GM20431 (cell line): ENCODE results near the gene TSFM.

Experiments
- in situ Hi-C: fragments of 300-500 bp; cut with MseI, MboI; formaldehyde crosslinking; loops from one replicate; pipeline ENCODE4 v1.15.0; 2020; ENCODE audit warnings: low sequenced_read_pairs; ENCODE audit not compliant: unreplicated experiment

TSFM gene

DNA sequence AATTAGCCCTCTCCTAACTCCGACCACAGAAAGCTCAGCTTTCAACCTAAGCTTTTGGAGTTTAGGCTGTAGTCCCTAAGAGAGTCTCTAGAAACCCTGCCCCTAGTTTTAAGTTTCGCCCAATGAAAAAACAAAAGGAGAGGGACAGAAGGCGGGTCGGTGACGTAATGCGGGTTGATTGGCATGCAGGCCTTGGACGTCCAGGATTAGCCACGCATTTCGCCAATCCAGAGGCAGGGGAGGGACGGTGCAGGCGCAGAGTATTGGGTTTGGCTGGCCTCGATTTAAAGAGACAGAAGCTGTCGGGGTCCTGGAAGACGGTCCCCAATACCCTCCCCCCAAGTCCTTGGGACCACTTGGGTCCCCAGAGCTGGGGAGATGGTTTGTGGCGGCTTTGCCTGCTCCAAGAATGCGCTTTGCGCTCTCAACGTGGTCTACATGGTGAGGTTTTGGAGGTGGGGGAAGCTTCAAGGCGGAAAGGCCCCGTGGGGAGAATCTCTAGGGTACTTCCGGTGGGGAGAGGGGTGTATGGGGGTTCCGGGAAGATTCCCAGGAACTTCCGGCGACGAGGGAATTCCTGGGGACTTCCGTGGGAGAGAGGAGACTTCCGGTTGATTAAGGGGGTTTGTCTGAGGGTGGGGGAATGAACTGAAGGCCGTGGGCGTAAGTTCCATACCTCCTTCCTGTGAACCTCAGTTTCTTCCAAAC, 37.7 kb upstream of the TSFM start, which contains the start of gene TSPAN31:
TSS of gene TSPAN31 (plus strand) at position 263 of the 708 bp plus-strand sequence. CDS start at position 379, 116 bp downstream.
- in situ Hi-C loops, result no loop called here

DNA sequence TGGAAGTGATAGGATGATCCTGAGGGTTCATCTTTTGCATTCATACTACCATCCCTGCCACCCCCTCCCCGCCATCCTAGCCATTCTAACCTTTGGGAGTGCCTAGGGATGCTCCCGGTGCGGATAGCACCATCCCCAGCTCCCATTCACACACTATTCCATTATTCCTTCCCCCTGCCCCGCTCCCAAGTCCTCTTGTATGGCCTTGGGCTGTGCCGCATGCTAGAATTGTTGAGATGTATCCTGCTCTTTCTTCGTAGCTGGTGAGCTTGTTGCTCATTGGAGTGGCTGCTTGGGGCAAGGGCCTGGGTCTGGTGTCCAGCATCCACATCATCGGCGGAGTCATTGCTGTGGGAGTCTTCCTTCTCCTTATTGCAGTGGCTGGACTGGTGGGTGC, 37.1 kb upstream of the TSFM start:
- in situ Hi-C loops, result no loop called here

DNA sequence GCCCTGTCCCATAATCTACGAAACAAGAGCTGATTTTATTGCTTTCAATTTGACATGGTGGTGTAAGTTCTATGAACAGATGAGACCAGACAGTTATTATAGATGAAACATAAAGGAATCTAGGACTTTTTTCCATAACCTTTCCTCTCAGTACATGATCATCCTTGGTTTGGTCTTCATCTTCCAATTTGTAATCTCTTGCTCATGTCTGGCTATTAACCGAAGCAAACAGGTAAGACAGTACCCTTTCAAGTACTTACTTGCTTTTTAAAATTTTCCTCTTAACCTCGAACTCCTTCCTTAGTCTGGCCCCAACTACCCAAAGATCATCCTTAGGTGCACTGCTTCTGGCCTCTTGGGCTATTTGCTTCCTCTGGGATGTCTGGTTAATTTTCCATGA, 36.6 kb upstream of the TSFM start:
- in situ Hi-C loops, result no loop called here

DNA sequence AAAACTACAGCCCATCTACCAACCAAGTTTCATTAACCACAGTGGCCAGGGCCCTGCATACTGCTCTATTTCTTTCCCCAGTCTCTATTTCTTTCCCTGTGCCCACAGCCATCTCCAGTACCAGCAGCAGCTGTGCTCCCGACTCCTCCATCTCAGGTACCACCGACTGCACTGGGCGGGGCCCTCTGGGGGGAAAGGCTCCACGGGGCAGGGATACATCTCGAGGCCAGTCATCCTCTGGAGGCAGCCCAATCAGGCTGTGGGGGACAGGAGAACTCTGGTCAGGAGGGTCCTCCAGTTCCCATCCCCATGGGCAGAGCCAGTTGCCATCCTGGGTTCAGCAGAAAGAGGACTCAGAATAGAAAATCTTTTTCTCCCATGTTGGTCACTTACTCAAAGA, 33.5 kb upstream of the TSFM start:
- in situ Hi-C loops, result no loop called here

DNA sequence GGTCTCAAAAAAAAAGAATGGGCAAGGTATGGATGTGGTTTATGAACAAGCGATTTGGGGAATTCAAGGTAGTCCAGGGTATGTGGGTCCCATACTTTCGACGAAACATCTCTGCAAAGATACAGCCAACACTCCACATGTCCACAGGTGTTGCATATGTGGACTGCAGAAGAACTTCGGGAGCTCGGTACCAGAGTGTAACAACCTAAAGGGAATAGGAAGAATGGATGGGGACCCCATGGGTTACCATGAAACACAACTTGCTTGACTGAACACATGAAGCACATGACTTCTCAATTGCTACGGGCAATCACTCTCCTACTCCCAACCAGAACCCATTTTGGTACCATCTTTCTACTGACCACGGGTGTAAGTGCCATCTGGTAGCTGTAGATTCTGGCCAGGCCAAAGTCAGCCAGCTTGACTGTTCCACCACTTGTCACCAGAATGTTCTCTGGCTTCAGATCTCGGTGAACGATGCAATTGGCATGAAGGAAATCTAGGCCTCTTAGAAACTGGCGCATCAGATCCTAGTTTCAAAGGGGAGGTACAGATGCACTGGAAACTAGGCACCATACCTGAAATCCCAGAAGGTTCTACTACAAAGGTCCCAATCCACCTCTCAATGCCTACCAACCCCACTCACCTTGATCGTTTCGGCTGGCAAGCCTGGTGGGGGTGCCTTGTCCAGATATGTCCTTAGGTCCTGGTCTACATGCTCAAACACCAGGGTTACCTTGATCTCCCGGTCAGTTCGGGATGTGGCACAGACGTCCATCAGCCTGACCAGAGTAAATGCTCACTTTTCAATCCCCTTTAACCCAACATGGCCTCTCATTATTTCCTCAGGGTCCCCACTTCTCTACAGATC, 31.8 kb upstream of the TSFM start:
- in situ Hi-C loops, result no loop called here

DNA sequence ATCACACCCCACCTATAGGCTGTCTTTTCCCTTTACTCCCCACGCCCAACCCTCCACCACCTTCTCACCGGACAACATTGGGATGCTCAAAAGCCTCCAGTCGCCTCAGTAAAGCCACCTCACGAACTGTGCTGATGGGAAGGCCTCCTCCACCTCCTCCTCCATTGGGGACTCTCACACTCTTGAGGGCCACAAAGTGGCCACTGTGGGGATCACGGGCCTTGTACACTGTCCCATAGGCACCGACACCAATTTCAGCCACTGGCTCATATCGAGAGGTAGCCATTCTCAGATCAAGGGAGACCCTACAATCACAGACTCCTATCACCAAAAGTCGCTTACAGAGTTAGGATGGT, 31.2 kb upstream of the TSFM start:
- in situ Hi-C loops, result no loop called here

DNA sequence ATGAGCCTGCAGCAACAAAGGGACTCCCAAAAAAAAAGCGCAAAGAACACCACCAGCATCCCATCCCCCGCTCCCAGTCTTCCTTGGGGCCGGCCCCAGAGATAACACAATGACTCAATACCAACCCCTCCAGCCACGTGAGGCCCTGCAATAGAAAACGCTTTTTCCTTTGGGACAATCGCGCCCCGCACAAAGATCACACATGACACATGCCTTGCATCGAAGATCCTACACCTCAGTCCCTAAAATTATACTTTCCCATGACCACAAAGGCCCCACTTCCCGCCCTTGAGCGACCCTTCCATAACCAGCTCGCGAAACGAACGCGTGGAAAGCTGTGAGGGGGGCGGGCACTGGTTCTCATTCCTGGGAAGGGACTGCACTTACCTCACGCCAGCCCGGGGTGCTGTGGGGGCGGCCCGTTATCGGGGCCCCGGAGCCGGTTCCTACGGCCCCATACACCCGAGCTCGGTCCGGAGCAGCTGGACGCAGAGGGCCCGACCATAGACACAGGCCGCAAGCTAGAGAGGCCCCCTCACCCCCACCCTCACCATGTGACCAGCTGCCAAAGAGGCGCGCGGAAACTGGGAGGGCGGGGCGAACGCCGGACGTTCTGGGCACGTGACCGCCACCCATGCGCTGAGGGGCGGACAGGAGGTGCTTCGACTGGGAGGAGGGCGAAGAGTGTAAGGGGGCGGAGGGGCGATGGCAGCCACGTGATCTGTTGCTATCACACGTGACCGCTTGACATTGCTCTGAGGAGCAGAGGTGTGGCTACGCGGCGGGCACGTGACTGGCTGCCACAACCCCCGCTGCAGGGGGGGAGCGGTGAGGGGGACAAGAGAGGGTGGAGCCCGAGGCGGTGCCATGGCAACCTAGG, 30.6 kb upstream of the TSFM start, which contains the start of gene CDK4:
TSS of gene CDK4 (minus strand) at position 523 of the 880 bp plus-strand sequence. CDS start 593 bp downstream, outside the sequence.
- in situ Hi-C loops, result no loop called here

DNA sequence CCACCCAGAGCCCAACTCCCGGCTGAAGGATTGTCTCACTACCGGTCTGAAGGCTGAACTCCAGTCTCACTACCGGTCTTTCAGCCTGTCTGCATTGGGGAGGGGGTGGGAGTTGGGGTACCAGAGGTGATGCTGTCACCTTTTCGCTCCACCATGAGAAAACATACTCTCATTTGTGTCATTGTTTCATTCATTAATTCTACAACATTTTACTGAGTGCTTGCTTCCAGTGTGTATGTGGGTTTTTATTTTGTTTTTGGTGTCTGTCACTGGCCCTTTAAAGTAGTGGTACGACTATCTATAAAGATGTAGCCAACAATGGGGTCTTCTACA, 30.0 kb upstream of the TSFM start:
- in situ Hi-C loops, result no loop called here

DNA sequence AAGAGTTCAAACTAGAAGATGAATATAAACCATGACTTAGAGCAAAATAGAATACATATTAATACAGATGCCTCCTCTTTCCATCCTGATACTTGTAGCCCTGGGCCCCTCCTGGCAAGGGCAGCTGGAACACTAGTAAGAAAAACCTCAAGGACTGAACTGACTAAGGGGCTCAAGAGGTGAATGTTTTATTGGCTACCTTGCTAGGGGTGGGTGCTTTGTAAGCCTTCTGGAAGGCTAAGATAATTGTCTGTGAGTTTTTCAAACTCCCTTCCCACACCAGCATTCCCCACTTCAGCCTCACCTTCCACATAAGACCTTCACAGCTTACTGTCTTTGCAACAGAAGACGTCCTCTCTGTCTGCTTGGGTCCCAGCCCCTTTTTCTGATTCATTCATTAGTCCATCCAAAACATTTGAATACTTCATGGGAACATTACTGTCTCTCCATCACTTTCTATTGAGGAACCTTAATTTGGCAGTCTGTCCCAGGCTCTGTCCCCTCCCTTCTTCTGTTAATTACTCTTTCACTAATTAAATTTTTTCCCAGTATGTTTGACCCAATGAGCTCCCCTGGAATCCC, 28.7 kb upstream of the TSFM start:
- in situ Hi-C loops, result no loop called here

DNA sequence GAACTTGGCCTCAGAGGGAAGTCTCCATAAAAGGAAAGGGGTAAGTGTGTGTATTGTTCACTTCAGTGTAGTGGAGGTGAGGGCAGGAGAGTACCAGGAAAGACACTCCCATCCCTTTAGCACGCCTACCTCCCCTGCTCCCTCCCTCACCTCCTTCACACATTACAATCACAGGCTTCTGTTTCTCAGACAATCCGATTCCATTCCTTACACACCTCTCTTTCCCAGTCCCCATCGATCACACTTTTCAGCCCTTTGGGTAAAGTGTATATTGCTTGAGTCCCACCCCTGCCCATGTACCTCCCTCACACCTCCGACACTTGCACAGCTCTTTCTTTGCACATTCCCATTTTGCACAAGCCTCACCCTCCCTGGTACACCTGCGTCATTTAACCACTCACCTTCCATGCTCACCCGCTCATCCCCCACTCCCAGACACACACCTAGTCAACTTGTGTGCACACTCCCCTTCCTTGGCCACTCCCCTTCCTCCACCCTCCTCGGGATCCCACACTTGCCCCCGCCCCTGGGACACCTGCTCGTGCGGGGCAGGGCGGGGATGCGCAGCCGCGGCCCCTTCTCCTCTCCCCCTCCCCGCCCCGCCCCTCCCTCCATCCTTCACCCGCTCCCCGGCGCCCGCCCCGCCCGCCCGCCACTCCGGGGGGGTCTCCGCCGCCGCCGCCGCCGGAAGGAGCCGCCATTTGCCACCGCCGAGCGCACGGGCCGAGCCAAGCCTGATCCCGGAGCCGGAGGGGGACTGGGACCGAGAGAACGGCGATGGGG, 28.0 kb upstream of the TSFM start, which contains the start of gene MARCHF9:
TSS of gene MARCHF9 (plus strand) at position 693 of the 783 bp plus-strand sequence. CDS start 426 bp downstream, outside the sequence.
- in situ Hi-C loops, result no loop called here

DNA sequence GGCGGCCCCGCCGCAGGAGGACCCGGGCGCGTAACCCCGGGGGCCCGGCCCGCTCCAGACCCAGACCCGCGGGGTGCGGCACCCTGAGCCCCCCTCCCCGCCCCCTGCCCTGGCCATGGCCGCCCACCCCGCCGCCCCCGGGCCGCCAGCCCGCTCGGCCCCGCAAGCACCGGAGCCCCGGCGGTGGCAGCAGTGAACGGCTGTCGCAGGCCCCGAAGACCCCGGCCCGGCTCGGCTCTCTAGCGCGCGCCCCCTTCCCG, 27.5 kb upstream of the TSFM start:
- in situ Hi-C loops, result no loop called here

DNA sequence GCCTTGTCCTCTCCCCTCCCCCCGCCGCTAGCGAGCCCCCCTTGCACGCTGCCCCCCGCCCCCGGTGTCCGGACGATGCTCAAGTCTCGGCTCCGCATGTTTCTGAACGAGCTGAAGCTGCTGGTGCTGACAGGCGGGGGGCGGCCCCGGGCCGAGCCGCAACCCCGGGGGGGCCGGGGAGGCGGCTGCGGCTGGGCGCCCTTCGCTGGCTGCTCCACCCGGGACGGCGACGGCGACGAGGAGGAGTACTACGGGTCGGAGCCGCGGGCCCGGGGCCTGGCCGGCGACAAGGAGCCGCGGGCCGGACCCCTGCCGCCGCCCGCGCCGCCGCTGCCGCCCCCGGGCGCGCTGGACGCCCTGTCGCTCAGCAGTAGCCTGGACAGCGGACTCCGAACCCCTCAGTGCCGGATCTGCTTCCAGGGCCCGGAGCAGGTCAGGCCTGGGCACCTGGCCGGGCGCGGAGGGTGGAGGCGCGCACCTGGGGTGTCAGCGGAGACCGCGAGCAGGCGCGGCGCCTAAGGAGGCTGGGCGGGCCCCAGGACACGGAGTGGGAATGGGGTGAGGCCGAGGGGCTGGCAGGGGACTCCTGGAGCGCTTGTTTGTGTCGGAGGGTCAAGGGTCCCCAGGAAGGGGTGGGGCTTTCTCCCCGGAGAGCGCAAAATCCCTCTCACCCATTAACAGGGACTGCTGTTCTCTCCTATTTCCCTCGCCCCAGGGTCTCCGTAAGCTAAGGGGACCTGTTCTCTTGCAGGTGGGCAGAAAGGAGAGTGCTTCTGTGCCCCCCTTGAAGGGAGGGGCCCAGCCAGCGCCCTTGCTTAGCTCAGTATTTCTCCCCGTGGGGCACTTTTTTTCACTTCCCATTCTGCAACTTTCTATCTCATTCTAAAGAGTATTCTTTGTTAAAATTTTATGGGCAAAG, 26.9 kb upstream of the TSFM start:
- in situ Hi-C loops, result no loop called here

DNA sequence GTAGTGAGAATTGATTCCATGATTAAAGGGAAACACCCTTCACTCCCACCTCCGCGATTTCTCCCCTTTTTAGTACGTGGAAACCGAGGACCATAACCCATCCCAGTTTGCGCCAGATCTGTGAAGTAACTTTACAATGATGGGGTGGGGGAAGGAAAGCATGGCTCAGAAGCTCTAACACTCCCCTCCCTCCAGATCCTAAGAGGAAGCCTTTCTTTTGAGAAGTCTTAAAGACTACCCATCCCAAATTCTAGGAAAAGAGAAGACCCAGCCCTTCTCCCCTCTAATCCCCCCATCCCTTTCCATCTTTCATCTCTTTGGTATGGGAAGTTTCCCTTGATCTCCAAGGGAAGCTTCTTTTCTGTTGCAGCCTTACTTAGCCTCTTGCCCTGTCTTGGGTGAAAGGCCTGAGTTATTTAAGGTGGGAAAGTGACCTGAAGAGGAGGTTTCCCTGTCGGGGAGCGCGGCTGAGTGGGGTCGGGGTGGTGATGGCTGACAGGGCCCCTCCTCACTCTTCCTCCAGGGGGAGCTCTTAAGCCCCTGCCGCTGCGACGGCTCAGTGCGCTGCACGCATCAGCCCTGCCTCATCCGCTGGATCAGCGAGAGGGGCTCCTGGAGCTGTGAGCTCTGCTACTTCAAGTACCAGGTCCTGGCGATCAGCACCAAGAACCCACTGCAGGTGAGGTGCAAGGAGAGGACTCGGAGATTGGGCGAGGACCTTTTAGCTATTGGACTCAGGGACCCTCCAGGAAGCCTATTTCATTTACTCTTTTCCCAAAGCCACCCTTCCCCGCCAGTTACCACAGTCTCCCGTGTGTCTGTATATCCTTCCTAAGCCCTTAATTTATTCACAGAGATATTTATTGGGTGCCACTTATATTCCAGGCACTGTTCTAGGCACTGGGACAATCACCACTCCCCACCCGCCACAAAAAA, 25.9 kb upstream of the TSFM start:
- in situ Hi-C loops, result no loop called here

DNA sequence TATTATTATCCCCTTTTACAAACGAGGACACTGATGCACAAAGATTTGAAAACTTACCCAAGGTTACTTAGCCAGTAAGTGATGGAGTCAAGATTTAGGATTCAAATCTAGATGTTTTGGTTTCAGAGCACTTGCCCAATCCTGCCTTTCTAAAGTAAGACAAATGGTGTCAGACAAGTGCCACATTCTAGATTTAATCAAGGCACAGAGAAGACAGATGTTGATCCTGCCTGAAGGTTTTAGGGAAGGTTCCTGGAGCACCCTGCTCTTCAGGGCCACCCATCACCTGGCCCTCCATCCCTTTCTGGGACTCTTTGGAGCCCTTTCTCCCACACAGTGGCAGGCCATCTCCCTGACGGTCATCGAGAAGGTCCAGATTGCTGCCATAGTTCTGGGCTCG, 24.8 kb upstream of the TSFM start:
- in situ Hi-C loops, result no loop called here

DNA sequence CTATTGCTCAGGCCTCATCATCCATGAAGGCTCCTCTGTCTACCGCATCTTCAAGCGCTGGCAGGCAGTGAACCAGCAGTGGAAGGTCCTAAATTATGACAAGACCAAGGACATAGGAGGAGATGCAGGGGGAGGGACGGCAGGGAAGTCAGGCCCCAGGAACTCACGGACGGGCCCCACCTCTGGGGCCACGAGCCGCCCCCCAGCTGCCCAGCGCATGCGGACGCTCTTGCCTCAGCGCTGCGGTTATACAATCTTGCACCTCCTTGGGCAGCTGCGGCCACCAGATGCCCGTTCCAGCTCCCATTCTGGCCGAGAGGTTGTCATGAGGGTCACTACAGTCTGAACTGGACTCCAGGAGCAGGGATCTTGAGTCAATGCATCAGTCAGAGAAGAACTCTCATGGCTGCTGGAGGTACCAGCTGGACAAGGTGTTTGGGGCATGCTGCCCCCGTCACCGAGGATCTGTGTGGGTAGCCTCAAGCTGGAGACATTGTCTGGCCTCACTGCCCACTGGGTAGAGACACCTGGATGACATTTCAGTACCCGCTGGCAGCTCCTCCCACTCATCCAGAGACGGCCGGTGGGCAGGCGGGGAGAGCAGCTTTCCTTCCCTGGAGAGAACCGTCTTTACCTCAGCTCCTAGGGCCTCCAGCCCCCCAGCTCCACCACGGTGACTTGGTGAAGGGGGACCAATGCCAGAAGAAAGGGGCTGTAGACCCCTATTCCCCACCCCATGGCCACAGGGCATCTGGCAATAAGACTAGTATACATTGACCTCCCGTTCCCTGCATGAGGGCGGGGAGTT, 23.8 kb upstream of the TSFM start:
- in situ Hi-C loops, result no loop called here

DNA sequence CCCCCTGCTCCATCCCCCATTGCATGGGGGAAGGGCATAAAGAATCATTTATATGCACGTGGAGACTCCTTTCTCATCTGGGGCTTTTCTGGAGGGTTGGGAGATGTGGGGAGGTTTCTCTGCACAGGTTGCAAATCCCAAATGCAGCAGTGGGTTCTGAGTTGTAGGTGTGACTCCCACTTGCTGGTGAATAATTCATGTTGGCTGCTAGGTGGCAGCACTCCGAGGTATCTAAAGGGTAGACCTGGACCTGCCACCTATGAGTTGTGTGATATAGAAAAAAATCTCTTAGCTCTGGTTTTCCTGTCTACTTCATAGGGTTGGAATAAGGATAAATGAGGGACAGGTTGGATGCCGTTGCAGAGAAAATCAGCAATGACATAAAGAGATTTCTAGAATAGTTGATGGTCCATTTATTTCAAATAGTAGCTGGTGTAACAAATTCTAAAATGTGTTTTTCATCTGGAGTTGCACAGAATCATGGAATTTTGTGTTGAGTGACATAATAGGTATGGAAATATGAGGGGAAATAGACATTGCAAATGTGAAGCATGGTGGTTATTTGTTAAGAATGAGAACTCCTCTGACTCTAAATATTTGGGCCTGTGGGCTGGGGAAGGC, 23.1 kb upstream of the TSFM start:
- in situ Hi-C loops, result no loop called here
